ENCODE measurements around the gene KCNJ6.
"Not testable (repeated sequence)": the region's sequence is repeated elsewhere in the genome, so short reads cannot be mapped to it uniquely, and the experiment has no call there.

KCNJ6 gene, protein sequence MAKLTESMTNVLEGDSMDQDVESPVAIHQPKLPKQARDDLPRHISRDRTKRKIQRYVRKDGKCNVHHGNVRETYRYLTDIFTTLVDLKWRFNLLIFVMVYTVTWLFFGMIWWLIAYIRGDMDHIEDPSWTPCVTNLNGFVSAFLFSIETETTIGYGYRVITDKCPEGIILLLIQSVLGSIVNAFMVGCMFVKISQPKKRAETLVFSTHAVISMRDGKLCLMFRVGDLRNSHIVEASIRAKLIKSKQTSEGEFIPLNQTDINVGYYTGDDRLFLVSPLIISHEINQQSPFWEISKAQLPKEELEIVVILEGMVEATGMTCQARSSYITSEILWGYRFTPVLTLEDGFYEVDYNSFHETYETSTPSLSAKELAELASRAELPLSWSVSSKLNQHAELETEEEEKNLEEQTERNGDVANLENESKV

DNA sequence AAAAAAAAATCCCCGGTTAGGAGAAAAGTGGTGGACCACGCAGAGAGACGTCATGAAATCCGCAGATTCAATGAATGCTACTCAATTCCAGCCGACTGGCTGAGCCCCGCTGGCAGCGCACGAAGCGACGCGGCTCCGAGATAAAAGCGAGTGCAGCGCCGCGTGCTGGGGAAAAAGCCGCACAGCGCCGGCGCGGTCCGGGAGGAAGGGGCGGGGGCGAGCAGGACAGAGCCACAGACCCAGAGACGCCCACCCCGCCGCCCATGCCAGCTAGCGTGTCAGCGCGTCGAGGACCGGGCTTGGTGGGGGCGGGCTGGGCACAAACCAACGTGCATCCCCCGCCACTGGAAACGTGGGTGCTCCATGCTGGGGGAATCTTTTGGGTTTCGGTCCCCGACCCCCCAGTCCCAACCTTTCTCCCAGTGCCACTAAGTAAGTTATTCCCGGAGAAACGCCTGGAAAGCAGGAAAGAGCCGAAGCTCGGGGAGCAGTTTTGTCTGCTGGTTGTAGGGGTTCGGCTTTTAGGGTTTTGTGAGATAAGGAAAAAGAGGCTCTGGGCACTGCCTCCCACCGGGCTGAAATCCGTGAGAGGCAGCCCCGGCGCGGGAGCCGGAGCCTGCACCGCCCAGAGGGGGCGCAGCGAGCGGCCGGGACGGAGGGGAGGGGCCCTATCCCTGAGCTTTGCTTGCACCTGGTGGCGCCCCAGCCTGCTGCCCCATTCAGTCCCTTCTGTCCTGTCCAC lies at the start of gene KCNJ6:
TSS of gene KCNJ6 (minus strand) at position 148 of the 742 bp plus-strand sequence. CDS start 75,775 bp downstream, outside the sequence.
- no peak for DNase-seq (ENCODE audit: low spot score)

DNA sequence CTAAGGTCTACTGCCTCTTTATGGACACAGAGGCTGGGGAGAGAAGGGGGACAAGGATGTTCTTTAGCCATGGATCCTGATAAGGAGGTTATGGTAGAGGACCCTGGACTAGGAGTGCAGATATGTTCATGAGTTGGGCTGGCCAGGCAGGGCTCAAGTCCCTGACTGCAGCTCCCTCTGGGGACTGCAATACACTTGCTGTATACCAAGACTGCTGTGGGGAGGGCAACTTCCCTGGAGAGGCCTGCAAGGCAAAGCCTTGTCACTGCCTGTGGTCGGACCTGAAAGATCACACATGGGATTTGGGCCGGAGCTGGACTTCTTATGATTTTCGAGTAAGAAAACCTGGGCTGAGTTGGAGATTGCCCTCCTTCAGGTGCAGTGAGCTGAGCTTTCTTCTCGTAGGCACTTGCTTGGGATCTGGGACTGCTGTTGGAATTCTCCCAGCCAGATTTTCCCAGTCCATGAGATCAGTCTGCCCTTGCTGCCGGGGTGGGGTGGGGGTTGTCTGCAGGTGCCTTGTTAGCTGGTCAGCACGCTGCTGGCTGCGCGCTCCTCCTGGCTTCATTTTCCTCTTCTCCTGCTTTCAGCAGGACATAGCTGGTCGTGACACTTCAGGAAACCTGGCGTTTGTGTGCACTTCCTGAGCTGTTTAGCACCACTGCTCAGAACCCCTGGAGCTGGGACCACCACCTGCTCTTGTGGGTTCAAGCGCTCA lies 49.0 kb upstream of the KCNJ6 start:
- no peak for DNase-seq (ENCODE audit: low spot score)

GRCh38 chr21:37958537-37958936 lies 42.3 kb upstream of the KCNJ6 start:
- DNase-seq (ENCODE audit: low spot score): no peak

- DNase-seq (ENCODE audit: low spot score): no peak
Measured at GRCh38 chr21:37956772-37957171, 40.5 kb upstream of the KCNJ6 start.

GRCh38 chr21:37945036-37945435 lies 28.8 kb upstream of the KCNJ6 start:
- DNase-seq (ENCODE audit: low spot score): no peak

GRCh38 chr21:37944496-37944895 lies 28.2 kb upstream of the KCNJ6 start:
- no peak for DNase-seq (ENCODE audit: low spot score)

DNA sequence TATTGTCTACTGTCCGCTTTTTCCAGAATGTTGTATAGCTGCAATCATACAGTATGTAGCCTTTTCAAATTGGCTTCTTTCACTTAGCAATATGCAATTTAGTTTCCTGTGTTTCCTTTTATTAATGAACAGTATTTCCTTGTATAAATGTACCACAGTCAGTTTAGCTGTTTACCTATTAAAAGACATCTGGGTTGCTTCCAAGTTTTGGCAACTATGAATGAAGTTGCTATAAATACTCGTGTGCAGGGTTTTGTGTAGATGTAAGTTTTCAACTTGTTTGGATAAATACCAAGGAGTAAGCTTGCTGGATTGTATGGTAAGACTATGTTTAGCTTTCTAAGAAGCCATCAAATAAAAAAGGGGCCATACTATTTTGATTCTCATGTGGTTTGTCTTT lies 24.4 kb upstream of the KCNJ6 start:
- no peak for DNase-seq (ENCODE audit: low spot score)

DNA sequence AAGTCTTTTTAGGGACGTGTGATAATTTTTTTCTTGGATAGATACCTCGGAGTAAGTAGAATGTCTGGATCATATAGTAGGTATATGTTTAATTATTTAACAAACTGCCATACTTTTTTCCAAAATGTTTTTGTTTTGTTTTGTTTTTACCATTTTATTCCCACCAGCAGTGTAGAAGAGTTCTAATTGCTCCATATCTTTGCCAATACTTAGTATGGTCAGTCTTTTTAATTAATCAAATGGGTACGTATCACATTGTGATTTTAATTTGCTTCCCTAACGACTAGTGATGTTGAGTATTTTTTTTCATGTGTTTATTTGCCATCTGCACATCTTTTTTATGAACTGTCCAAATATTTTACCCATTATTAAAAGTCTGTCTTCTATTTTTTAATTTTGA lies 23.6 kb upstream of the KCNJ6 start:
- no peak for DNase-seq (ENCODE audit: low spot score)

- no peak for DNase-seq (ENCODE audit: low spot score)
Measured at GRCh38 chr21:37939251-37939650, 23.0 kb upstream of the KCNJ6 start.

DNA sequence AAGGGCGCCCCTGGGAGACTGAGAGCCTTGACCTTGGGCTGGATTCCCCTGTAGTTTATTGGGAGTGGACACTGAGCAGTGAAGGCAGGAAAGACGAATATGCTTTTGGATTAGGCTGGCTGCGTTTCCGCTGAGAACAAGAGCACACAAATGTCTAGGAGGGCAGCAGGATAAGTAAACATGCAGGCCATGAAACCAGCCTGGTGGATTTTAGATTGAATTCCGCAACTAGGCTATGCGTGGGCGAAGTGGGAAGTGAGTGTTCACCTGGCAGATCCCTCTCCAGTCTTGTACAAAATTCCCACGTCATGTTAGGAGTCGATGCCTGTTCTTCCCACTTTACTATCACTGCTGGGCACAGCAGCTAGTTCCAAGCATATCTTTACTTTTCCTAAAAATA lies 21.4 kb upstream of the KCNJ6 start:
- no peak for DNase-seq (ENCODE audit: low spot score)

DNA sequence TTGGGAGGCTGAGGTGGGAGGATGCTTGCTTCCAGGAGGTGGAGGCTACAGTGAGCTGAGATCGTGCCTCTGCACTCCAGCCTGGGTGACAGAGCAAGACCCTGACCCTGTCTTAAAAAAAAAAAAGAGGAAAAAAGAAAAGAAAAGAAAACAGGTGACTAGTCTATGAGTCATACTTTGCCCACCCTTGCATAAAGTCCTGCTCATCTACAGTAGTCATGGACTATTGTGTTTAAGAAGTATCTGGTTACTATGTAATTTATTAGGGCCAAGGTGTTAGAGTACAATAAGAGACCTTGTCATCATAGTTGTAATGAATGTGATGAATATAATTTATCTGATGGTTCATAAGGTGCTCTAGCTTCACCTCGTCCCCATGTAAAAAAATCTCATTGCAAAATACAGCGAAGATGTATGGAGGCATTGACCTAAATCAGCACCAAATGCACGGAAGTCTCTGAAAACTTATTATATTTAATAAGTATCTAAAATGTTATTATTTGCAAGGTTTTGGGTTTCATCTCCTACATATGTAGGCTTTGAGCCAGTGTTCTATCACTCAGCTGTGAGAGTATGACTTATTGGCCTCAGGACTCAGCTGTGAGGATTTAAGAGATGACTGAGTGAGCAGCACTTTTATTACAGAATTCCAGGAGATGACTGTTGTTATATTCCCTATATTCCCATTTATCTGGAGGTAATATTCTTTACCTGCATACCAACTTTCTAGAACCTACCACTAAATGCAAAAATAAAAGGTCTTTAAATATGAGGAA lies 19.9 kb upstream of the KCNJ6 start:
- DNase-seq (ENCODE audit: low spot score): no peak

DNA sequence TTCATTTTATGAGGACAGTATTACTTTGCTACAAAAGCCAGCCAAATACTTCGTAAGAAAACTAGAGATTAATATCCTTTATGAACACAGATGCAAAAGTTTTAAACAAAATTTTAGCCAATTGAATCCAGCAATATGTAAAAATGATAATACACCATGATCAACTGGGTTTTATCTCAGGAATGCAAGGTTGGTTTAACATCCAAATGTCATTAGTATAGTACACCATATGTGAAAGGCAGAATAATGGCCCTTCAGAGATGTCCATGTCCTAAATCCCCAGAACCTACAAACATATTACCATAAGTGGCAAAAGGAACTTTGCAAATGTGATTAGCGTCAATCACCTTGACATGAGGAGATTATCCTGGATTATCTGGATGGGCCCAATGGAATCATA lies 16.7 kb upstream of the KCNJ6 start:
- DNase-seq (ENCODE audit: low spot score): no peak

GRCh38 chr21:37927711-37928110 lies 11.5 kb upstream of the KCNJ6 start:
- DNase-seq (ENCODE audit: low spot score): no peak

DNA sequence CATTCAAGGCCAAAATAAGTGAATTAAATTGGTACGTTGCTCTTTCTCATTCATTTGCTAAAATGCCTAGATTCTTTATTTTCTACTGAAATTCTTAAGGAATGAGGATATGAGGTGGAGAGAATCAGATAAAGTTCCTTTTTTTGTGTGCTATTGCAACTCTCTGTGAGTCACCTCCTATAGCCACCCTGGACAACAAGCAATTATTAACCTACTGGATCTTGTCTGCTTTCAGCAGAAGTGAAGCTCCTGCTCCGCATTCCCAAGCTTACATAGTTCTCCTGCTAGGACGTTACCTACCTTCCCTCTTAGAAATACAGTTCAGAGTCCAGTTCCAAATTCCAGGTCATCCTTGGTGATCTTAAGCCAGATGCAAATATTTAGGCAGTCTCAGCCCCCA lies 4.8 kb upstream of the KCNJ6 start:
- no peak for DNase-seq (ENCODE audit: low spot score)

GRCh38 chr21:37920302-37920701 lies 4.0 kb upstream of the KCNJ6 start:
- not testable (repeated sequence) for DNase-seq (ENCODE audit: low spot score)

DNA sequence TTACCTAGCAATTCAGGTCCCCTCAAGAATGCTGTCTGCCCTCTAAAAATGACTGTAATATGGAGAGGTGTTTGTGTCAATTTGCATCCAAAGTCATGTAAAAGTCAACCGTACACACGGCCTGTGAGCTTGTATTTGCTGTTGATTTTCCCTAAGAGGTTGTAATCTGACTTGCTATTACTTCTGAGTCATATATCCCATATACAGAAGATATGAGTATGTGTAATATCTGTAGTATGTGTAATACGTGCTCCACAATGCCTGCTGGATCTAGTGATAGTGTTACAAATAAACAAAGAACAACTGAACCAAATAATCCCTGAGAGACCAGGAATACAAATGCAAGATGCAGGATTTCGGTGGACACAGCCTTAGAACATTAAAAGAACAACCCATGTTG lies 1.4 kb upstream of the KCNJ6 start:
- DNase-seq (ENCODE audit: low spot score): no peak

DNA sequence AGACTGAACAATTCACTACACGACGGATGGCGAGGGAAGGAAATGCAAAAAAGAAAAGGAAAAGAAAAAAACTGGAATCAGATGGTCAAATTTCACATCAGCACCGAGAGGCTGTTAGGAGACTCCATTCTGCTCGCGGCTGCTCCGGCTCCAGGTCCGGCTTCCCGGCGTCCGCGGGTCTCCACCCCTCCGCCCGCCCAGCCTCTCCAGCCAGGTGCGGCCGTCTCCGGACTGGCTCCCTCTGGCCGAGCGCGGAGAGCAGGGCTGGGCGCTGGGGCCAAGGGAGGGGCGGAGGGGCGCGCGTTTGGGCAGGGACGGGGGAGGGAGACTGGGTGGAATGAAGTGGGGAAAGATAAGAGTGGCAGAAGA lies 332 bp downstream of the KCNJ6 start:
- DNase-seq (ENCODE audit: low spot score): no peak

- no peak for DNase-seq (ENCODE audit: low spot score)
Measured at GRCh38 chr21:37915497-37915911, 753 bp downstream of the KCNJ6 start.

GRCh38 chr21:37912616-37913015 lies 3.6 kb downstream of the KCNJ6 start:
- DNase-seq (ENCODE audit: low spot score): no peak

- no peak for DNase-seq (ENCODE audit: low spot score)
Measured at GRCh38 chr21:37909936-37910335, 6.3 kb downstream of the KCNJ6 start.

GRCh38 chr21:37908691-37909090 lies 7.6 kb downstream of the KCNJ6 start:
- DNase-seq (ENCODE audit: low spot score): no peak

- DNase-seq (ENCODE audit: low spot score): no peak
Measured at GRCh38 chr21:37907076-37907475, 9.2 kb downstream of the KCNJ6 start.

Measured in putamen (tissue), 1 donor.